ENCODE measurements around the gene COA7. TPM values are rescaled to one million over a fixed set of nuclear protein-coding genes. Genes with fewer than 3 reads are reported as not detected.

The COA7 gene
- total RNA-seq, 3 donors from 2014 or later: 18.6 to 22.0 (median 20.3) TPM

DNA sequence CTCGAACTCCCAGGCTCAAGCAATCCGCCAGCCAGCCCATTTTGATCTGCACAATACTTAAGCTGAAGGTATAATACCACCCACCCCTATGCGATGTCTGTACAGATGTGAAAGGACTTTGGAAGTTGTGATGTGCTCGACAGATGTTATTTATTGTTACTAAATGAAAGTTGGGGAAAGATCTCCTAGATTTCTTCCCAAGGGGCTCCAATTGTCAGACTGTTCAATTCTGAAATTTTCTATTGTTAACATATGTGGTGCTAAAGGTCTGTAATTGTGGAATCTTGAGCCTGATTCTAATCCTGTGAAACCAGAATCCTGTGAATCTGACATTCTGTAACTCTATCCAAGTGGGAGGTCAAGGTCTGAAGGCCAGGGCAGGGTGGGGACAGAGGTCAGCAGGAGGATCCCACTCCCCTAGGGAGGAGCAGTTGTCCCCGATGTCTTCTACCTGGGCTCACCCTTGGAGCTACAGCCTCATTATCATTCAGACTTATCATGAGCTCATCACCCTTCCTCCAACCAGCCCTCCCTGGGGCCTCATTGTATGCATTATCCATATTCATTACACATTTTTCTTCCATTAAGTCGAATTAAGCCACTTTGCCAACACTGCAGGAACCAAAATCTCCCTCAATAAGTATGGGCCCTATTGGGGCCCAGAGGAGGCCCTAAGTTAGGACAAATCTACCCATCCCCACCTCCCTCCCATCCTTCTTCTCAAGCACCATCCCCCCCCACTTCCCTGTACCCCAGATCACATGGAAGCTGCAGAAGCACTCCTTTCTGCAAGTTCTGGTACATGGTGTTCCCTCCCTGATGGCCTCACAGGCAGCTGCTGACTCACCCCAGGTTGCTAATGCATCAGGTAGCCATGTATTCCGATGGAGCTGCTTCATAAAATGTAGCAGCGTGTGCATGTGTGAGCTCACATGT, 32.9 kb downstream of the COA7 start:
- ATAC-seq: no peak
- no peak for DNase-seq
- H3K4me3 ChIP-seq: no peak overlapping the region
- no peaks in the 10 kb centered on the region for H3K36me3 ChIP-seq (ENCODE audit: low read depth)
- TF ChIP-seq, protein P1, sequence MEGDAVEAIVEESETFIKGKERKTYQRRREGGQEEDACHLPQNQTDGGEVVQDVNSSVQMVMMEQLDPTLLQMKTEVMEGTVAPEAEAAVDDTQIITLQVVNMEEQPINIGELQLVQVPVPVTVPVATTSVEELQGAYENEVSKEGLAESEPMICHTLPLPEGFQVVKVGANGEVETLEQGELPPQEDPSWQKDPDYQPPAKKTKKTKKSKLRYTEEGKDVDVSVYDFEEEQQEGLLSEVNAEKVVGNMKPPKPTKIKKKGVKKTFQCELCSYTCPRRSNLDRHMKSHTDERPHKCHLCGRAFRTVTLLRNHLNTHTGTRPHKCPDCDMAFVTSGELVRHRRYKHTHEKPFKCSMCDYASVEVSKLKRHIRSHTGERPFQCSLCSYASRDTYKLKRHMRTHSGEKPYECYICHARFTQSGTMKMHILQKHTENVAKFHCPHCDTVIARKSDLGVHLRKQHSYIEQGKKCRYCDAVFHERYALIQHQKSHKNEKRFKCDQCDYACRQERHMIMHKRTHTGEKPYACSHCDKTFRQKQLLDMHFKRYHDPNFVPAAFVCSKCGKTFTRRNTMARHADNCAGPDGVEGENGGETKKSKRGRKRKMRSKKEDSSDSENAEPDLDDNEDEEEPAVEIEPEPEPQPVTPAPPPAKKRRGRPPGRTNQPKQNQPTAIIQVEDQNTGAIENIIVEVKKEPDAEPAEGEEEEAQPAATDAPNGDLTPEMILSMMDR (IDR thresholded peaks at IDR 0.05): no peak
- no peaks in the 10 kb centered on the region for H3K4me1 ChIP-seq (ENCODE audit: low read depth)
- no peaks in the 10 kb centered on the region for H3K9me3 ChIP-seq
- intact Hi-C loops (cut with DNase I, micrococcal nuclease): no loop called here

DNA sequence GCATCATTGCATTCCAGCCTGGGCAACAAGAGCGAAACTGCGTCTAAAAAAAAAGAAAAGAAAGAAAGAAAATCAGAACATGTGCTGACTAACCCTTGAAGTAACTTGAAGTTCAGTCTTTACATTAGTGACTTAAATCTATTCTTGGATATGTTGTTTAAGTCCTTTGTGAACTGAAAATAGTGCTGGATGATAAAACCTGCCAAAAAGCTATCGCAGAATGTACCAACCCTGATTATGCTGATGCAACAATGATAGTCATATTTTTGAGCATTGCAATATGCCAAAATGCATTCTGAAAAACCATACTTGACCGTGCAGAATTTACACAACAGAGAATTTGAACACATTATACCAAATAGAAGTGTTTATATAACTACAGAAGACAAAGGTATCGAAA, 34.4 kb downstream of the COA7 start:
- Histone ChIP-seq H3K9me3 (no peaks in the 10 kb centered on the region), H3K36me3 (ENCODE audit: low read depth) (no peaks in the 10 kb centered on the region), H3K4me3 (no peak overlapping the region), H3K4me1 (ENCODE audit: low read depth) (no peaks in the 10 kb centered on the region)
- no peak for DNase-seq
- TF ChIP-seq, protein P1 (IDR thresholded peaks at IDR 0.05): no peak
- ATAC-seq: no peak
- intact Hi-C loops (cut with DNase I, micrococcal nuclease): no loop called here

DNA sequence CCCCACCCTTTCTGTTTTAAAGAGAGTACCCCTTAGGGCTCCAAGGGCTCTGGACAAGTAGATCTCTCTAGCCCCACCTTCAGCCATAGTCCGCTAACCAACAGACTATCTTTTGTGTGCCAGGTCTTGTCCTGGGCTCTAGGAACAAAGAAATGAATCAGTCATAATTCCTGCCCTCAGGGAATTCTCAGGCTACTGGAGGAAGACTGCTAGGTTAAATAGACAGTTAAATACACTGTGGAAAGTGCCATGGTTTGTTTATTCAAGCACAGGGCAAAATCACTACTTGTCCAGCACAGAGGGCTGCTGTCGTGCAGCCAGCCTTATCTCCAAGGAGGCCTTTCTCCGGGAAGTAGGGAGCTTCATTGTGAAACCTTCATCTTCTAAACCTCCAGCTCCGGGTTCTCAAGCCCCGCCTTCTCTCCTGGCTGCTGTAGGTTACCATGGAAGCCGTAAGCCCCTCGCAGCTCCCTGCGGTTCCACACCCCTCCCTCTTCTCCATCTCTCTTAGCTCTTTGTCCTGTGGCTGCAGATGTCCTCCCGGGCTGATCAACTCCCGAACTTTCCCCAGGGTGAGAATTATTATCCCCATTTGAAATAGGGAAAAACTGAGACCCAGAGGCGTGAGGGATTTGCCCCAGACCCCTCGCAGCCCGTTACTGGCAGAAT, 35.4 kb downstream of the COA7 start:
- Histone ChIP-seq H3K36me3 (ENCODE audit: low read depth) (no peaks in the 10 kb centered on the region), H3K4me1 (ENCODE audit: low read depth) (no peaks in the 10 kb centered on the region), H3K4me3 (no peak overlapping the region), H3K9me3 (no peaks in the 10 kb centered on the region)
- ATAC-seq (peak; percentile 34), DNase-seq (no peak)
- TF ChIP-seq, protein P1 (IDR thresholded peaks at IDR 0.05): no peak
- intact Hi-C loops (cut with DNase I, micrococcal nuclease): no loop called here

DNA sequence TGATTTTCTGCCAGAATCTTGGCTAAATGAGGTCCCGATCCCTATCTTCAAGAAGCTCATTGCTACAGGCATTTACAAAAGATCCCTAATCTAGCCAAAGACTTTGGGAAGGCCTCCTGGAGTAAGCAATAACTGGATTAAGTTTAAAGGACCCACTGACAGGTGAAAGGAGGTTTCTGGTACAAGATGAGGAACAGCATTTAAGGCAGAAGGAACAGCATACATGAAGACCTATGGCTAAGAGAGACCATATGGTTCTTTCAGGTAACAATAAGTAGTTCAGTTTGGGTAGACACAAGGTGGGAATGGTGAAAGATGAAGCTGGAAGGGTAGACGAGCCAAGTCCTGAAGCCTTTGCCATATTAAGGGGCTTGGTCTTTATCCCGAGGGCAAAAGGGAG, 37.3 kb downstream of the COA7 start:
- no peaks in the 10 kb centered on the region for H3K9me3 ChIP-seq
- intact Hi-C loops (cut with DNase I, micrococcal nuclease): no loop called here
- no peak overlapping the region for H3K4me3 ChIP-seq
- H3K4me1 ChIP-seq (ENCODE audit: low read depth): no peaks in the 10 kb centered on the region
- no peak for ATAC-seq
- no peak for DNase-seq
- TF ChIP-seq, protein P1 (IDR thresholded peaks at IDR 0.05): no peak
- no peaks in the 10 kb centered on the region for H3K36me3 ChIP-seq (ENCODE audit: low read depth)

DNA sequence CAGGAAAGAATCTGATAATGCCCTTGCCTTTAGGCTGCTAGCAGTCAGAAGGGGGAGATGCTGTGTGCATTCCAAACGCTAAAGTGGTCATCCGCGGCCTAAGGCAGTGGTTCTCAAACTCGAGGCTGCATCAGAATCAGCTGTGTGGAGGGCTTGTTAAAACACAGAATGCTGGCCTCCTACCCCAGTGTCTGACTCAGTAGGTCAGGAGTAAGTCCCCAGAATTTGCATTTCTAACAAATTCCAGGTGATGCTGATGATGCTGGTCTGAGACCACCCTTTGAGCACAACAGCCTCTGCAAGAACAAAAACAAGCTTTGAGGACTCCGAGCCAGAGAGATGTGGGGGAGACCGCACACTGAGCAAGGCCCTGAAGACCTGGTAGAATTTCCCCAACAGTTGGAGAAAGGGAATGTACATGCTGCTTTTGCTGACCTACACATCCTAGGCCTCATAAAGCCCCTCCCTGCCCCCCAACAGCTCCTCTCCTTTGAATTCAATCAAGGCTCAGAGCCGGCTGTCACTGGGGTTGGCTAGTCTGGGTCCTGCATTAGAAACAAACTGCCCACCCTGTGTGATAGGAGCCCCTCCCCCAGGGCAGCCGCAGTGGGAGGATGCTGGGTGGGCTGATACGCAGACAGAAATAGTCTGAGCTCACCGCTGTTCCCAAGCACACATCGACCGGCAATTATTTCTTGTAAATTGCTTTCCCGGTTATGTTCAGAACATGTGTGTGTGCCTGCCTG, 38.1 kb downstream of the COA7 start:
- DNase-seq (no peak), ATAC-seq (no peak)
- TF ChIP-seq, protein P1 (IDR thresholded peaks at IDR 0.05): no peak
- Histone ChIP-seq H3K9me3 (no peaks in the 10 kb centered on the region), H3K4me1 (ENCODE audit: low read depth) (no peaks in the 10 kb centered on the region), H3K4me3 (no peak overlapping the region), H3K36me3 (ENCODE audit: low read depth) (no peaks in the 10 kb centered on the region)
- intact Hi-C loops (cut with DNase I, micrococcal nuclease): no loop called here

Data from mucosa of descending colon (tissue), 3 donors.